Measurements from ENCODE around the gene ARID3B. TPM values are rescaled to one million over a fixed set of nuclear protein-coding genes. Genes with fewer than 3 reads are reported as not detected.
"Not testable (repeated sequence)": the region's sequence is repeated elsewhere in the genome, so short reads cannot be mapped to it uniquely, and the experiment has no call there.

ARID3B gene
- total and polyA plus RNA-seq, 3 donors from 2014 or later = 50.3 to 58.1 (median 53.7) TPM

GRCh38 chr15:74530771-74531143, 10.3 kb upstream of the ARID3B start:
- no peaks in the 10 kb centered on the region for H3K27me3 ChIP-seq
- no peak overlapping the region for H3K27ac ChIP-seq
- WGBS, 2 donors = 93 to 97% methylated on average over 2 of the region's 2 CpGs
- H3K9me3 ChIP-seq = no peaks in the 10 kb centered on the region
- no peak overlapping the region for H3K4me3 ChIP-seq
- no peaks in the 10 kb centered on the region for H3K36me3 ChIP-seq (ENCODE audit: low read depth, missing control alignments)
- no peaks in the 10 kb centered on the region for H3K4me1 ChIP-seq
- intact Hi-C loops (cut with DNase I; ENCODE audit: low total_unique reads) = no loop called here
- TF ChIP-seq CTCF (IDR thresholded peaks at IDR 0.05) (no peak), POLR2A (IDR thresholded peaks at IDR 0.05) (no peak)
- no peak for DNase-seq

- intact Hi-C loops (cut with DNase I; ENCODE audit: low total_unique reads) = no loop called here
- 89 to 98% methylated on average over 4 of the region's 4 CpGs for WGBS, 2 donors
- DNase-seq = no peak
Observed at GRCh38 chr15:74531144-74531811, 9.7 kb upstream of the ARID3B start.

DNA sequence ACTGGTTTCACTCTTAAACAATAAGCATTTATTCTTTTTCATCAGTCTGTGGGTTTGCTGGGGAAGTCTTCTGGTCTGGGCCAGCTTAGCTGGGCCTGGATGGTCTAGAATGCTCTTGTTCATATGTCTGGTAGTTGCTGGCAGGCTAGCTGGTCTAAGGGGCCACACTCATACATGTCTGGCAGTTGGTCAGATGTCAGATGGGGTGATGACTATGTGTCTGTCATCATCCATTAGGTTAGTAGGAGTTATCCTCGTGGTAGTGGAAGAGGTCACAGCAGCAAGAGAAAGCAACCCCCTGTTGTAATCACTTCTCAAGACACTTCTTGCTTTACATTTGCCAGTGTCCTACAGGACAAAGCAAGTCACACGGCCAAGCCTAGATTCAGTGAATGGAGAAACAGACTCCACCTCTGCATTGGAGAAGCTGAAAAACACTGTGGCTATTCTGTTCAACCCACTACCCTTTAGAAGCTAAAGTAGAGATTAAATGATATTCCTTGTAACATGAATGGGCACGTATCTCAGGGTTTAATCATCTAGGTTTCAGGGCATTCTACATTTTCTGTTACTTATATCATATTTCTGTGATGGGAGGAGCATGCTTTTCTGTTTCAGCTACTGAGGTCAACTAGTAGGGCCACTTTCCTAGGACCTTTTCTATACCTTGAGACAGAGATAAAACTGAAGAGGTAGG, 5.5 kb upstream of the ARID3B start:
- Histone ChIP-seq H3K36me3 (ENCODE audit: low read depth, missing control alignments) (no peaks in the 10 kb centered on the region), H3K9me3 (no peaks in the 10 kb centered on the region), H3K4me3 (no peak overlapping the region), H3K27me3 (no peaks in the 10 kb centered on the region), H3K4me1 (peaks cover 8% of the 10 kb centered on the region), H3K27ac (no peak overlapping the region)
- TF ChIP-seq CTCF (IDR thresholded peaks at IDR 0.05) = no peak
- intact Hi-C loops (cut with DNase I; ENCODE audit: low total_unique reads) = no loop called here
- DNase-seq = no peak
- 73 to 88% methylated on average over 3 of the region's 3 CpGs for WGBS, 2 donors

More at GRCh38 chr15:74531144-74531811, 9.7 kb upstream of the ARID3B start:
- Histone ChIP-seq H3K4me3 (no peak overlapping the region), H3K27me3 (no peaks in the 10 kb centered on the region), H3K9me3 (no peaks in the 10 kb centered on the region), H3K4me1 (no peaks in the 10 kb centered on the region), H3K36me3 (ENCODE audit: low read depth, missing control alignments) (no peaks in the 10 kb centered on the region), H3K27ac (no peak overlapping the region)
- no peak for TF ChIP-seq CTCF (IDR thresholded peaks at IDR 0.05)
- no peak for TF ChIP-seq POLR2A (IDR thresholded peaks at IDR 0.05)

GRCh38 chr15:74537736-74538135, 3.3 kb upstream of the ARID3B start:
- intact Hi-C loops (cut with DNase I; ENCODE audit: low total_unique reads) = no loop called here
- no peaks in the 10 kb centered on the region for H3K36me3 ChIP-seq (ENCODE audit: low read depth, missing control alignments)
- no peak overlapping the region for H3K27ac ChIP-seq
- H3K4me3 ChIP-seq = no peak overlapping the region
- H3K4me1 ChIP-seq = peaks cover 16% of the 10 kb centered on the region
- no peaks in the 10 kb centered on the region for H3K9me3 ChIP-seq
- H3K27me3 ChIP-seq = no peaks in the 10 kb centered on the region
- DNase-seq = no peak
- WGBS, 2 donors = 95 to 96% methylated on average over 1 of the region's 1 CpG
- TF ChIP-seq CTCF (IDR thresholded peaks at IDR 0.05) = no peak
- TF ChIP-seq POLR2A (IDR thresholded peaks at IDR 0.05) = no peak

GRCh38 chr15:74539521-74539920, 1.5 kb upstream of the ARID3B start:
- H3K4me3 ChIP-seq; DNase-seq; H3K27me3 ChIP-seq; H3K9me3 ChIP-seq; H3K36me3 ChIP-seq (ENCODE audit: low read depth, missing control alignments); intact Hi-C loops (cut with DNase I; ENCODE audit: low total_unique reads); H3K27ac ChIP-seq: not testable (repeated sequence)
- H3K4me1 ChIP-seq = peaks cover 16% of the 10 kb centered on the region
- WGBS, 2 donors = 65 to 80% methylated on average over 12 of the region's 12 CpGs

All from testis (tissue), 3 donors.